H9 (cell line): Measurements from ENCODE around the gene MTARC2. TPM values are rescaled to one million over a fixed set of nuclear protein-coding genes. Genes with fewer than 3 reads are reported as not detected.
A peak's percentile ranks its signal among the peaks of the same experiment; 100 is the strongest.

Experiments
- DNase-seq: peaks from one replicate; pipeline ENCODE4 v3.0.0-alpha.2; 2017
- H2AFZ ChIP-seq: one replicate; pipeline ENCODE4 v1.6.1; 2013; ENCODE audit warnings: mild to moderate bottlenecking, low read length, control low read depth, moderate library complexity
- H2AK5ac ChIP-seq: 2 replicates; pipeline ENCODE4 v1.6.1; 2013; ENCODE audit warnings: low read length, control low read depth, mixed read lengths; ENCODE audit not compliant: insufficient read length
- H2BK120ac ChIP-seq: one replicate; pipeline ENCODE4 v1.6.1; 2013; ENCODE audit warnings: low read depth, mild to moderate bottlenecking, low read length, control low read depth, inconsistent platforms; ENCODE audit not compliant: poor library complexity, severe bottlenecking
- H2BK12ac ChIP-seq: 2 replicates; pipeline ENCODE4 v1.6.1; 2013; ENCODE audit warnings: low read length, control low read depth, mixed read lengths, low read depth; ENCODE audit not compliant: insufficient read length
- H2BK15ac ChIP-seq: 2 replicates; pipeline ENCODE4 v1.6.1; 2013; ENCODE audit warnings: low read depth, low read length, control low read depth
- H2BK20ac ChIP-seq: one replicate; pipeline ENCODE4 v1.6.1; 2013; ENCODE audit warnings: low read depth, mild to moderate bottlenecking, low read length, control low read depth, inconsistent platforms; ENCODE audit not compliant: poor library complexity, severe bottlenecking
- H2BK5ac ChIP-seq: 2 replicates; pipeline ENCODE4 v1.6.1; 2013; ENCODE audit warnings: low read length, control low read depth, mixed read lengths; ENCODE audit not compliant: insufficient read length
- H3K14ac ChIP-seq: 2 replicates; pipeline ENCODE4 v1.6.1; 2013; ENCODE audit warnings: low read length, control low read depth; ENCODE audit not compliant: insufficient read depth
- H3K18ac ChIP-seq: 2 replicates; pipeline ENCODE4 v1.6.1; 2013; ENCODE audit warnings: low read depth, mild to moderate bottlenecking, mixed read lengths, low read length, control low read depth; ENCODE audit not compliant: insufficient read length
- H3K23ac ChIP-seq: 2 replicates; pipeline ENCODE4 v1.6.1; 2013; ENCODE audit warnings: low read length, control low read depth, mixed read lengths, low read depth; ENCODE audit not compliant: insufficient read length
- H3K23me2 ChIP-seq: 2 replicates; pipeline ENCODE4 v1.6.1; 2013; ENCODE audit warnings: low read depth, mild to moderate bottlenecking, mixed read lengths, low read length, control low read depth; ENCODE audit not compliant: insufficient read length, poor library complexity, severe bottlenecking
- H3K27ac ChIP-seq: 2 replicates; pipeline ENCODE4 v1.5.1; 2013; ENCODE audit warnings: low read length, control low read depth, mixed read lengths, low read depth; ENCODE audit not compliant: insufficient read length
- H3K27me3 ChIP-seq: 2 replicates; pipeline ENCODE4 v1.6.1; 2013; ENCODE audit warnings: low read length, control low read depth, inconsistent platforms; ENCODE audit not compliant: insufficient read depth
- H3K4ac ChIP-seq: 2 replicates; pipeline ENCODE4 v1.6.1; 2013; ENCODE audit warnings: low read depth, mild to moderate bottlenecking, control low read depth, inconsistent platforms, low read length, moderate library complexity
- H3K4me1 ChIP-seq: 2 replicates; pipeline ENCODE4 v1.6.1; 2013; ENCODE audit warnings: low read length, control low read depth, inconsistent platforms; ENCODE audit not compliant: insufficient read depth
- H3K4me2 ChIP-seq: 2 replicates; pipeline ENCODE4 v1.6.1; 2013; ENCODE audit warnings: low read length, control low read depth, mixed read lengths; ENCODE audit not compliant: insufficient read length, insufficient read depth
- H3K56ac ChIP-seq: 2 replicates; pipeline ENCODE4 v1.6.1; 2013; ENCODE audit warnings: low read depth, mild to moderate bottlenecking, mixed read lengths, low read length, control low read depth; ENCODE audit not compliant: insufficient read length
- H3K79me1 ChIP-seq: 2 replicates; pipeline ENCODE4 v1.6.1; 2013; ENCODE audit warnings: low read depth, mild to moderate bottlenecking, moderate library complexity, low read length, control low read depth, inconsistent platforms; ENCODE audit not compliant: insufficient read depth, poor library complexity, severe bottlenecking
- H3K79me2 ChIP-seq: 2 replicates; pipeline ENCODE4 v1.6.1; 2013; ENCODE audit warnings: low read length, control low read depth, inconsistent platforms; ENCODE audit not compliant: insufficient read depth
- H3K9ac ChIP-seq: 2 replicates; pipeline ENCODE4 v1.6.1; 2013; ENCODE audit warnings: low read length, control low read depth, mixed read lengths; ENCODE audit not compliant: insufficient read length; ENCODE audit errors: extremely low read depth
- H3K9me3 ChIP-seq: one replicate; pipeline ENCODE4 v1.6.1; 2013; ENCODE audit warnings: low read depth, low read length, inconsistent platforms; ENCODE audit not compliant: control insufficient read depth
- H3T11ph ChIP-seq: one replicate; pipeline ENCODE4 v1.6.1; 2013; ENCODE audit warnings: mild to moderate bottlenecking, low read length, control low read depth, inconsistent platforms
- H4K20me1 ChIP-seq: one replicate; pipeline ENCODE4 v1.6.1; 2013; ENCODE audit not compliant: control insufficient read depth, insufficient read length, insufficient read depth
- H4K5ac ChIP-seq: 2 replicates; pipeline ENCODE4 v1.6.1; 2013; ENCODE audit warnings: low read depth, mild to moderate bottlenecking, mixed read lengths, low read length, control low read depth; ENCODE audit not compliant: insufficient read length
- H4K8ac ChIP-seq: replicated peaks from 2 replicates; pipeline ENCODE4 v1.6.1; 2013; ENCODE audit warnings: low read length, control low read depth, mixed read lengths, low read depth; ENCODE audit not compliant: insufficient read length
- H4K91ac ChIP-seq: 2 replicates; pipeline ENCODE4 v1.6.1; 2013; ENCODE audit warnings: low read depth, mild to moderate bottlenecking, moderate library complexity, mixed read lengths, low read length, control low read depth; ENCODE audit not compliant: insufficient read length
- H3K27ac Mint-ChIP-seq, 3 experiments: 2 replicates in 2 of 3; 3 replicates in 1 of 3; pipeline ENCODE4 v1.8.0; 2020 to 2021; ENCODE audit warnings: mixed read lengths in 3 of 3, mild to moderate bottlenecking in 1 of 3, moderate library complexity in 1 of 3
- H3K27me3 Mint-ChIP-seq: 2 replicates; pipeline ENCODE4 v1.8.0; 2021; ENCODE audit warnings: low read depth, mild to moderate bottlenecking, moderate library complexity, mixed read lengths
- H3K36me3 Mint-ChIP-seq, 3 experiments: 2 replicates in 2 of 3; 3 replicates in 1 of 3; pipeline ENCODE4 v1.8.0; 2020 to 2021; ENCODE audit warnings: low read depth in 3 of 3, mixed read lengths in 3 of 3; ENCODE audit not compliant: insufficient read depth in 1 of 3
- H3K4me1 Mint-ChIP-seq, 2 experiments: 2 replicates each; pipeline ENCODE4 v1.8.0; 2020; ENCODE audit warnings: mixed read lengths in 2 of 2
- H3K4me3 Mint-ChIP-seq, 2 experiments: 2 replicates in 1 of 2; 3 replicates in 1 of 2; pipeline ENCODE4 v1.8.0; 2020 to 2021; ENCODE audit warnings: mild to moderate bottlenecking in 2 of 2, mixed read lengths in 2 of 2, moderate library complexity in 1 of 2
- H3K9me3 Mint-ChIP-seq, 2 experiments: 2 replicates in 1 of 2; 3 replicates in 1 of 2; pipeline ENCODE4 v1.8.0; 2020; ENCODE audit warnings: mild to moderate bottlenecking in 2 of 2, mixed read lengths in 2 of 2, moderate library complexity in 1 of 2
- CTCF ChIP-seq: fragments of 200-600 bp; sonication (generic); conservative IDR thresholded peaks from 3 replicates; pipeline ENCODE4 v1.8.0; 2021; ENCODE audit warnings: antibody characterized with exemption, mild to moderate bottlenecking
- WGBS: extraction: QIAGEN DNeasy Blood & Tissue Kit; methylation state at CpG from one replicate; pipeline ENCODE4 v1.1.7; 2013; ENCODE audit warnings: missing lambda C conversion rate, low lambda C conversion rate, mixed read lengths; ENCODE audit not compliant: insufficient read length; ENCODE audit errors: extremely low coverage; 5-methylcytosine and 5-hydroxymethylcytosine counted together
- total RNA-seq: library from RNA; stranded (reverse); gene quantifications from 2 replicates; pipeline ENCODE4 v1.2.1, GENCODE V29; 2021

The MTARC2 gene
- total RNA-seq, 1 experiment from 2014 or later: 7.7 TPM

- H3K4me3 Mint-ChIP-seq: no peak overlapping the region
- Histone ChIP-seq H3K14ac (no peak overlapping the region), H2AK5ac (no peak overlapping the region), H2BK5ac (no peak overlapping the region), H3K23me2 (peaks cover 3% of the 10 kb centered on the region), H3K4me1 (no peaks in the 10 kb centered on the region), H4K8ac (no peak overlapping the region), H2AFZ (no peak overlapping the region), H2BK15ac (no peak overlapping the region), H2BK12ac (no peak overlapping the region), H3K27me3 (no peaks in the 10 kb centered on the region), H3K79me2 (no peaks in the 10 kb centered on the region), H3K56ac (no peak overlapping the region), H3T11ph (no peak overlapping the region), H4K5ac (no peak overlapping the region), H3K79me1 (no peaks in the 10 kb centered on the region), H3K9ac (no peak overlapping the region), H4K91ac (no peak overlapping the region), H3K4ac (no peak overlapping the region), H3K23ac (no peak overlapping the region), H3K18ac (no peak overlapping the region), H2BK20ac (no peak overlapping the region), H3K9me3 (no peaks in the 10 kb centered on the region), H3K4me2 (no peak overlapping the region), H2BK120ac (no peak overlapping the region), H3K27ac (no peak overlapping the region), H4K20me1 (peaks cover 3% of the 10 kb centered on the region)
- DNase-seq: peak; percentile 69
- H3K9me3 Mint-ChIP-seq: peaks cover 0 to 3% of the 10 kb centered on the region in 2 experiments; a peak in 1 of 5 replicates
- no peaks in the 10 kb centered on the region for H3K27me3 Mint-ChIP-seq
- H3K36me3 Mint-ChIP-seq: peaks cover 27 to 67% (median 60%) of the 10 kb centered on the region in 3 experiments
- TF ChIP-seq CTCF: peak; percentile 57
- H3K27ac Mint-ChIP-seq: no peak overlapping the region; a peak in 1 of 7 replicates
- no CpG with 5 or more reads among the region's 12 CpGs for WGBS
- H3K4me1 Mint-ChIP-seq: peaks cover 8 to 12% of the 10 kb centered on the region in 2 experiments
Measured at GRCh38 chr1:220813013-220813412, 64.9 kb downstream of the MTARC2 start.
